ENCODE results near the gene ZNF627. TPM values are rescaled to one million over a fixed set of nuclear protein-coding genes. Genes with fewer than 3 reads are reported as not detected.

Gene ZNF627
- total and polyA plus RNA-seq, 8 donors: 10.5 to 42.4 (median 34.6) TPM

DNA sequence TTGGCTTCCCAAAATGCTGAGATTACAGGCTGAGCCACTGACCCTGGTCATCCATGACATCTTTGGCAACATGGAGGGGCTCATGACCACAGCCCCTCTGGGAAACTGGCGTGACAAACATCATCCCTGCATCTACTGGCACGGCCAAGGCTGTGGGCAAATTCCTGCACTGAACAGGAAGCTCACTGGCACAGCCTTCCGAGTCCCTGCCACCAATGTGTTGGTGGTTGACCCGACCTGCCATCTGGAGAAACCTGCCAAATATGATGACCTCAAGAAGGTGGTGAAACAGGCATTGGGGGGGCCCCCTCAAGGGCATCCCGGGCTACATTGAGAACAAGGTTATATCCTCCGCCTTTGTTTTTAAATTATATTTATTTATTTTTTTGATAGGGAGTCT is 11.0 kb upstream of the ZNF627 start:
- TF ChIP-seq CTCF (IDR thresholded peaks at IDR 0.05): no peak
- H3K4me1 ChIP-seq: peaks cover 0 to 37% of the 10 kb centered on the region in 2 donors
- H3K36me3 ChIP-seq: no peaks in the 10 kb centered on the region
- H3K27me3 ChIP-seq: no peaks in the 10 kb centered on the region
- ATAC-seq (no peak), DNase-seq (no peak)
- no peaks in the 10 kb centered on the region for H3K9me3 ChIP-seq
- intact Hi-C loops (cut with DNase I): loop anchor here in 1 of 2 donors (10.0 kb wide), 1 partner anchor 292 kb away; the partner anchor contains the start of gene TSPAN16
- no peak overlapping the region for H3K4me3 ChIP-seq
- H3K27ac ChIP-seq: no peak overlapping the region

- no peaks in the 10 kb centered on the region for H3K27me3 ChIP-seq
- peaks cover 0 to 25% of the 10 kb centered on the region in 2 donors for H3K4me1 ChIP-seq
- no peaks in the 10 kb centered on the region for H3K36me3 ChIP-seq
- no peak overlapping the region for H3K27ac ChIP-seq
- intact Hi-C loops (cut with DNase I): loop anchor here in 1 of 2 donors (10.0 kb wide), 1 partner anchor 293 kb away; the partner anchor contains the start of gene TSPAN16
- DNase-seq (peak; percentile 44 to 89 (median 72)), ATAC-seq (peak; percentile 98)
- H3K9me3 ChIP-seq: no peaks in the 10 kb centered on the region
- TF ChIP-seq CTCF (IDR thresholded peaks at IDR 0.05): peak; percentile 79 to 87
- H3K4me3 ChIP-seq: no peak overlapping the region
Measured at GRCh38 chr19:11587302-11587974, 9.8 kb upstream of the ZNF627 start.

- Histone ChIP-seq H3K36me3 (no peaks in the 10 kb centered on the region), H3K9me3 (no peaks in the 10 kb centered on the region), H3K27ac (no peak overlapping the region), H3K4me3 (no peak overlapping the region), H3K27me3 (no peaks in the 10 kb centered on the region), H3K4me1 (peaks cover 0 to 19% of the 10 kb centered on the region in 2 donors)
- TF ChIP-seq CTCF (IDR thresholded peaks at IDR 0.05): peak in 1 of 2 donors; percentile 5
- ATAC-seq (peak; percentile 10), DNase-seq (no peak)
- intact Hi-C loops (cut with DNase I): loop anchor here in 1 of 2 donors (10.0 kb wide), 1 partner anchor 293 kb away; the partner anchor contains the start of gene TSPAN16
Measured at GRCh38 chr19:11587975-11588631, 9.2 kb upstream of the ZNF627 start.

- H3K9me3 ChIP-seq: no peaks in the 10 kb centered on the region
- DNase-seq: no peak
- H3K4me1 ChIP-seq: peaks cover 11 to 16% of the 10 kb centered on the region in 2 donors
- H3K27ac ChIP-seq: no peak overlapping the region
- H3K4me3 ChIP-seq: no peak overlapping the region
- no peaks in the 10 kb centered on the region for H3K27me3 ChIP-seq
- intact Hi-C loops (cut with DNase I): no loop called here
- no peak for ATAC-seq
- H3K36me3 ChIP-seq: no peaks in the 10 kb centered on the region
- no peak for TF ChIP-seq CTCF (IDR thresholded peaks at IDR 0.05)
Measured at GRCh38 chr19:11594084-11594483, 3.2 kb upstream of the ZNF627 start.

DNA sequence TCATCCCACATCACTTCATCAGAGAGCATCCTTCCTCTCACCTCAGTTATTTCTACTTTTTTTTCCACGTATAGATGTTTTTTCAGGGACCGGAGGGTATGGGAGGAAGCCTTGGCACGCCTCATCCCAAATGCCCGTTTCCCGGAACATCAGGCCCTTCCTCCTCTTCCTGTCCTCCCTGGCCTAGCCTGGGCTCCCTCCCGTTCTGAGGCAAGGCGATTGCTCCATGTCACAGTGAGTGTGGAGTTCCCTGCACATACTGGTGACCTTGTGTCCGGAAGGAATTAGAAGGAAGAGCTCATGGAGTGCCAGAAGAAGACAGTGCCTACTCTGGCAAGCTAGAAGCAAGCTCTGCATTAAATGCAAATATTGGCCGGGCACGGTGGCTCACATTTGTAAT is 1.1 kb upstream of the ZNF627 start:
- no peaks in the 10 kb centered on the region for H3K9me3 ChIP-seq
- DNase-seq (no peak), ATAC-seq (no peak)
- intact Hi-C loops (cut with DNase I): no loop called here
- TF ChIP-seq CTCF (IDR thresholded peaks at IDR 0.05): no peak
- peaks cover 11 to 31% of the 10 kb centered on the region in 2 donors for H3K4me1 ChIP-seq
- H3K27me3 ChIP-seq: no peaks in the 10 kb centered on the region
- H3K36me3 ChIP-seq: no peaks in the 10 kb centered on the region
- no peak overlapping the region for H3K4me3 ChIP-seq
- H3K27ac ChIP-seq: no peak overlapping the region

All from left lung (tissue), 10 donors.